Panc1 (cell line): ENCODE data around the gene ENKD1. TPM values are rescaled to one million over a fixed set of nuclear protein-coding genes. Genes with fewer than 3 reads are reported as not detected.

Experiments
- ATAC-seq: fragments of 200-7000 bp; cut with Tn5 transposase; 2 replicates; pipeline ENCODE4 v1.9.1; 2020; ENCODE audit warnings: mild to moderate bottlenecking, moderate library complexity
- BruUV-seq: library from RNA; stranded (reverse); fragments of 400-500 nt; replicated peaks from 2 replicates; lab custom pipeline; 2021; lab: Mats Ljungman, UMichigan
- CTCF ChIA-PET: fragments of 300-600 bp; sonication (Branson Sonifier 250); formaldehyde crosslinking; loops from one replicate; lab custom pipeline; 2022; ENCODE audit warnings: antibody characterized with exemption; lab: Charles Lee
- POLR2A ChIA-PET: fragments of 300-600 bp; sonication (Branson Sonifier 250); formaldehyde crosslinking; loops from one replicate; lab custom pipeline; 2022; ENCODE audit warnings: antibody characterized with exemption; lab: Charles Lee
- DNase-seq: peaks from one replicate; pipeline ENCODE4 v3.0.0-alpha.2; 2010; ENCODE audit warnings: low read depth, low spot score
- H3K27ac ChIP-seq: 2 replicates; pipeline ENCODE4 v1.5.1; 2011; ENCODE audit warnings: mild to moderate bottlenecking, low read length, inconsistent platforms
- H3K27me3 ChIP-seq: fragments of 200-500 bp; sonication (Bioruptor generic); 2 replicates; pipeline ENCODE4 v1.6.0; 2014; ENCODE audit warnings: low read length, inconsistent platforms; ENCODE audit not compliant: control insufficient read depth, insufficient read depth
- H3K36me3 ChIP-seq: fragments of 200-500 bp; sonication (Bioruptor generic); 2 replicates; pipeline ENCODE4 v1.5.1; 2014; ENCODE audit warnings: inconsistent platforms, mild to moderate bottlenecking, low read length, moderate library complexity; ENCODE audit not compliant: control insufficient read depth, insufficient read depth
- H3K4me1 ChIP-seq: 2 replicates; pipeline ENCODE4 v1.5.1; 2011; ENCODE audit warnings: inconsistent platforms, mild to moderate bottlenecking, low read length, moderate library complexity; ENCODE audit not compliant: control insufficient read depth, insufficient read depth
- H3K4me3 ChIP-seq, 2 experiments: 2 replicates each; pipeline ENCODE4 v1.5.1; 2011 to 2012; ENCODE audit warnings: low read depth in 2 of 2, low read length in 2 of 2, mild to moderate bottlenecking in 2 of 2, inconsistent platforms in 1 of 2, moderate library complexity in 1 of 2
- H3K9me3 ChIP-seq: fragments of 200-500 bp; sonication (Bioruptor generic); 2 replicates; pipeline ENCODE4 v1.5.1; 2014; ENCODE audit warnings: low read depth, mild to moderate bottlenecking, inconsistent platforms, low read length, moderate library complexity; ENCODE audit not compliant: control insufficient read depth, insufficient read depth
- CTCF ChIP-seq: fragments of 450-650 bp; IDR thresholded peaks from 2 replicates; pipeline ENCODE4 v1.5.1; 2017; ENCODE audit warnings: mild to moderate bottlenecking
- POLR2AphosphoS5 ChIP-seq: IDR thresholded peaks from 2 replicates; pipeline ENCODE4 v1.6.1; 2012; ENCODE audit warnings: mild to moderate bottlenecking, low read depth, low read length, moderate library complexity
- REST ChIP-seq, 2 experiments: IDR thresholded peaks; 2 replicates each; pipeline ENCODE4 v1.6.1; 2011 to 2012; ENCODE audit warnings: low read depth in 2 of 2, control low read depth in 1 of 2, low read length in 1 of 2, mild to moderate bottlenecking in 1 of 2, moderate library complexity in 1 of 2; ENCODE audit not compliant: insufficient read depth in 1 of 2
- SIN3A ChIP-seq: IDR thresholded peaks from 2 replicates; pipeline ENCODE4 v1.6.1; 2012; ENCODE audit warnings: low read depth, mild to moderate bottlenecking, low read length, moderate library complexity, borderline replicate concordance; ENCODE audit not compliant: insufficient read depth
- TCF7L2 ChIP-seq: IDR thresholded peaks from 2 replicates; pipeline ENCODE4 v1.6.1; 2011; ENCODE audit warnings: mild to moderate bottlenecking, low read depth, low read length, inconsistent platforms
- in situ Hi-C: cut with HindIII; loops from 2 replicates; pipeline ENCODE4 v1.10.0; 2016; ENCODE audit warnings: low sequenced_read_pairs, low pct_unique_long_range_greater_than_20kb
- intact Hi-C: fragments of 100-400 bp; cut with micrococcal nuclease; formaldehyde crosslinking; loops from one replicate; pipeline ENCODE4 v1.10.0; 2022; ENCODE audit not compliant: unreplicated experiment
- total RNA-seq: library from RNA; stranded (reverse); gene quantifications from one replicate; pipeline ENCODE4 v1.2.1, GENCODE V29; 2021; ENCODE audit not compliant: unreplicated experiment

ENKD1 gene
- total RNA-seq, 1 experiment from 2014 or later = 14.6 TPM

GRCh38 chr16:67699265-67699664, 32.7 kb upstream of the ENKD1 start:
- in situ Hi-C loops = no loop called here
- TF ChIP-seq REST (IDR thresholded peaks at IDR 0.05; ENCODE audit: insufficient read depth in 1 of 2, low read depth in 2 of 2, low read length in 1 of 2) (no peak), CTCF (no peak), SIN3A (no peak), POLR2AphosphoS5 (no peak), TCF7L2 (no peak)
- BruUV-seq = no TSS peak
- Histone ChIP-seq H3K4me3 (no peak overlapping the region), H3K4me1 (no peaks in the 10 kb centered on the region), H3K36me3 (no peaks in the 10 kb centered on the region), H3K27me3 (no peaks in the 10 kb centered on the region), H3K27ac (no peak overlapping the region), H3K9me3 (no peaks in the 10 kb centered on the region)
- ChIA-PET CTCF (no interaction called here), POLR2A (no interaction called here)
- no peak for DNase-seq
- intact Hi-C loops = no loop called here
- no peak for ATAC-seq

GRCh38 chr16:67697422-67698185, 31.1 kb upstream of the ENKD1 start:
- no peaks in the 10 kb centered on the region for H3K27me3 ChIP-seq
- H3K36me3 ChIP-seq = no peaks in the 10 kb centered on the region
- intact Hi-C loops (no loop called here), in situ Hi-C loops (no loop called here)
- no peaks in the 10 kb centered on the region for H3K4me1 ChIP-seq
- H3K4me3 ChIP-seq = no peak overlapping the region
- no peak overlapping the region for H3K27ac ChIP-seq
- ChIA-PET CTCF (no interaction called here), POLR2A (no interaction called here)
- no TSS peak for BruUV-seq
- DNase-seq (no peak), ATAC-seq (no peak)
- TF ChIP-seq SIN3A = no peak
- no peak for TF ChIP-seq CTCF
- no peak for TF ChIP-seq POLR2AphosphoS5
- no peak for TF ChIP-seq REST (IDR thresholded peaks at IDR 0.05; ENCODE audit: insufficient read depth in 1 of 2, low read depth in 2 of 2, low read length in 1 of 2)
- TF ChIP-seq TCF7L2 = no peak
- H3K9me3 ChIP-seq = no peaks in the 10 kb centered on the region
